Lower leg skin (tissue), 3 donors: ENCODE measurements around the gene PPIA.

Source experiments
- POLR2A ChIP-seq, 2 donors: fragments of 450-650 bp; IDR thresholded peaks; one replicate each; pipeline ENCODE4 v1.6.1; 2016 to 2017; ENCODE audit warnings: antibody characterized with exemption in 2 of 2, mild to moderate bottlenecking in 1 of 2, moderate library complexity in 1 of 2
- TF ChIP-seq, protein P1 (sequence below), 3 donors: fragments of 450-650 bp; IDR thresholded peaks; one replicate each; pipeline ENCODE4 v1.5.1; 2016; ENCODE audit warnings: antibody characterized with exemption in 3 of 3, mild to moderate bottlenecking in 3 of 3, moderate library complexity in 2 of 3

GRCh38 chr7:44845451-44845850, 49.0 kb downstream of the PPIA start:
- TF ChIP-seq, protein P1, sequence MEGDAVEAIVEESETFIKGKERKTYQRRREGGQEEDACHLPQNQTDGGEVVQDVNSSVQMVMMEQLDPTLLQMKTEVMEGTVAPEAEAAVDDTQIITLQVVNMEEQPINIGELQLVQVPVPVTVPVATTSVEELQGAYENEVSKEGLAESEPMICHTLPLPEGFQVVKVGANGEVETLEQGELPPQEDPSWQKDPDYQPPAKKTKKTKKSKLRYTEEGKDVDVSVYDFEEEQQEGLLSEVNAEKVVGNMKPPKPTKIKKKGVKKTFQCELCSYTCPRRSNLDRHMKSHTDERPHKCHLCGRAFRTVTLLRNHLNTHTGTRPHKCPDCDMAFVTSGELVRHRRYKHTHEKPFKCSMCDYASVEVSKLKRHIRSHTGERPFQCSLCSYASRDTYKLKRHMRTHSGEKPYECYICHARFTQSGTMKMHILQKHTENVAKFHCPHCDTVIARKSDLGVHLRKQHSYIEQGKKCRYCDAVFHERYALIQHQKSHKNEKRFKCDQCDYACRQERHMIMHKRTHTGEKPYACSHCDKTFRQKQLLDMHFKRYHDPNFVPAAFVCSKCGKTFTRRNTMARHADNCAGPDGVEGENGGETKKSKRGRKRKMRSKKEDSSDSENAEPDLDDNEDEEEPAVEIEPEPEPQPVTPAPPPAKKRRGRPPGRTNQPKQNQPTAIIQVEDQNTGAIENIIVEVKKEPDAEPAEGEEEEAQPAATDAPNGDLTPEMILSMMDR (IDR thresholded peaks at IDR 0.05) = no peak
- TF ChIP-seq POLR2A (IDR thresholded peaks at IDR 0.05) = no peak
